HG03439 (cell line): Measurements from ENCODE around the gene NEK11.

Experiments
- ATAC-seq: cut with Tn5 transposase; IDR thresholded peaks from one replicate; pipeline ENCODE4 v1.9.1; 2021; ENCODE audit warnings: mild to moderate bottlenecking, moderate library complexity; ENCODE audit not compliant: unreplicated experiment

Gene NEK11

DNA sequence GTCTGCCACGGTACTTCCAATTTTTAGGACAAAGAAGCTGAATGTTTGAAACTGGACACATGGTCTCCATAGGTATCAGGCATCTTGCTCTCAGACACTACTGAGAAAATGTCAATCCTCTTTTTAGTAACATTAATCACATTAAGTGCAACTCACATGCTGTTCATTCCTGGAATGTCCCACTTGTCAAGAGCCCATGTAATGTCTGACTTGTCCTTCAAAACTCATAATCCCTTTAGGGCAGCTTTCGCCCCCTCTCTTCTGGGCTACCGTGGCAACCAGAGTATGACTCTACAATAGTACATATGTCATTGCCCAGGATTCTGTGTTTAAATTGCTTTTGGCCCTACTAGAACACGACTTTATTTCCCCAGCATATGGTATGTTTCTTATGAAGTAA, 367.2 kb downstream of the NEK11 start:
- ATAC-seq, result no peak

GRCh38 chr3:131394400-131394799, 367.7 kb downstream of the NEK11 start:
- ATAC-seq, result no peak

DNA sequence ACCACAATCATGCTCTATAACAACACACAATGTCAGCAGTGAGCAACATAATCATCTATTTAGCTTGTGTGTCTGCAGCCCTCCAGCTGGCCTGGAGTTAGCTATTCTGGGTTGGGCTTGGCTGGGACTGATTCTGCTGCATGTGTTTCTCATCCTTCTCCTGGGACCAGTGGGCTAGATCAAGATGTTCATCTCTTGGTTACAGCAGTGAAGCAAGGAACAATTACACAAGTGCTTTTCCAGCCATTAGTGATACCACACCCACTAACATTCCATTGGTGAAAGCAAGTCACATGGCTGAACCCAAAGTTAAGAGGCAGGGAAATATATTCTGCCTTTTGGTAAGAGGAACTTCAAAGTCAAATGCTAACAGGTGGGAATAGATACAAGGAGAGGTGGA, 369.5 kb downstream of the NEK11 start:
- ATAC-seq, result no peak

DNA sequence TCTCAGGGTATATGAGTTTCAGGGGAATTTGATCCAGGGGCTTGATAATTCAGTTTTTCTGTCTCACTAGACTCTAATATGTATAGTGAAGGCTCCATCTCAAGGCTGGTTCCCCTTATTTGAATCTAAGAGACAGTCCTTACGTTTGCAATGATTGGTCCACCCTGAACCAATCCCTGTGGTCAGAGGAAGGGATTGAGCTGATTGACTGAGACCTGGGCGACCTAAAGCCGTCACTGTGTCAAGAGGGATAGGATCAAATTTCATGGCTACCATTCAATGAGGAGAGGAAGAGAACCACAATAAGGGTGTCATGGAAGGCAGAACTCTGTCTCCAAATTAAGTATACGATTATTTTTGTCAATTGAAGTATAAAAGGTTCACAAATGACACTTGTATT, 371.2 kb downstream of the NEK11 start:
- ATAC-seq, result no peak
